SK-N-MC (cell line): Measurements from ENCODE around the gene PCP4L1.

Experiments used
- EZH2 ChIP-seq: fragments of 200-600 bp; sonication (generic); IDR thresholded peaks from one replicate; pipeline ENCODE4 v1.6.1; 2017; ENCODE audit warnings: antibody characterized with exemption
- FOXP2 ChIP-seq: optimal IDR thresholded peaks from 2 replicates; pipeline ENCODE3; 2011; ENCODE audit warnings: mild to moderate bottlenecking, moderate library complexity; ENCODE audit not compliant: insufficient read depth; ENCODE audit errors: extremely low read length, control extremely low read depth
- POLR2AphosphoS5 ChIP-seq: IDR thresholded peaks from 2 replicates; pipeline ENCODE4 v1.6.1; 2012; ENCODE audit warnings: mild to moderate bottlenecking, low read depth, low read length, borderline replicate concordance

- TF ChIP-seq EZH2, result no peak
- no peak for TF ChIP-seq POLR2AphosphoS5
- TF ChIP-seq FOXP2, result no peak
Measured at GRCh38 chr1:161290779-161291178, 32.2 kb downstream of the PCP4L1 start.
